OCI-LY1 (cell line): Measurements from ENCODE around the gene ELAVL3.

Experiments
- EZH2 ChIP-seq: fragments of 200-600 bp; sonication (generic), shearing (Covaris generic); IDR thresholded peaks from 2 replicates; pipeline ENCODE4 v1.8.0; 2017; ENCODE audit warnings: borderline replicate concordance, mixed run types, mild to moderate bottlenecking, antibody characterized with exemption, low read length, moderate library complexity, mixed read lengths
- TF ChIP-seq, protein P1 (sequence below): fragments of 200-600 bp; sonication (generic), shearing (Covaris generic); IDR thresholded peaks from 2 replicates; pipeline ENCODE4 v1.5.1; 2017; ENCODE audit warnings: mild to moderate bottlenecking, antibody characterized with exemption, low read length, moderate library complexity, mixed read lengths

DNA sequence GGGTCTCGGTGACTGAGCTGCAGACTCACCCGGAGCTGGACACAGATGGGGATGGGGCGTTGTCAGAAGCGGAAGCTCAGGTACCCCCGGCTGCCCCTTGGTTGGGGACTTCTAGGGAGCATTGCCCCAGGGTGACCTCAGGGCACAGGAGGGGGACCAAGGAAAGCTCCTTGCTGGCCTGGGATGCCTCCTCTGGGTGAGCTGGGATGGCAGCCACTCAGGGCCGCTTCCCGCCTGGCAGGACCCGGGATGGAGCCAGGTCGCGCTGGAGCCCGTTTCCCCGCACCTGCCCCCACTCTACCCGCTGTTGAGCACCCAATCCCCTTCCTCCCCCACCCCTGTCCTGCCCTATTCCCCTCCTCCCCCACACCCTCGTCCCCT is 34.6 kb downstream of the ELAVL3 start:
- TF ChIP-seq, protein P1, sequence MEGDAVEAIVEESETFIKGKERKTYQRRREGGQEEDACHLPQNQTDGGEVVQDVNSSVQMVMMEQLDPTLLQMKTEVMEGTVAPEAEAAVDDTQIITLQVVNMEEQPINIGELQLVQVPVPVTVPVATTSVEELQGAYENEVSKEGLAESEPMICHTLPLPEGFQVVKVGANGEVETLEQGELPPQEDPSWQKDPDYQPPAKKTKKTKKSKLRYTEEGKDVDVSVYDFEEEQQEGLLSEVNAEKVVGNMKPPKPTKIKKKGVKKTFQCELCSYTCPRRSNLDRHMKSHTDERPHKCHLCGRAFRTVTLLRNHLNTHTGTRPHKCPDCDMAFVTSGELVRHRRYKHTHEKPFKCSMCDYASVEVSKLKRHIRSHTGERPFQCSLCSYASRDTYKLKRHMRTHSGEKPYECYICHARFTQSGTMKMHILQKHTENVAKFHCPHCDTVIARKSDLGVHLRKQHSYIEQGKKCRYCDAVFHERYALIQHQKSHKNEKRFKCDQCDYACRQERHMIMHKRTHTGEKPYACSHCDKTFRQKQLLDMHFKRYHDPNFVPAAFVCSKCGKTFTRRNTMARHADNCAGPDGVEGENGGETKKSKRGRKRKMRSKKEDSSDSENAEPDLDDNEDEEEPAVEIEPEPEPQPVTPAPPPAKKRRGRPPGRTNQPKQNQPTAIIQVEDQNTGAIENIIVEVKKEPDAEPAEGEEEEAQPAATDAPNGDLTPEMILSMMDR = no peak
- no peak for TF ChIP-seq EZH2
